Central memory CD4-positive, alpha-beta T cell (primary cell): ENCODE data around the gene METTL1.

ENCODE experiments used
- DNase-seq: peaks from one replicate; pipeline ENCODE4 v3.0.0; 2022

Gene METTL1

DNA sequence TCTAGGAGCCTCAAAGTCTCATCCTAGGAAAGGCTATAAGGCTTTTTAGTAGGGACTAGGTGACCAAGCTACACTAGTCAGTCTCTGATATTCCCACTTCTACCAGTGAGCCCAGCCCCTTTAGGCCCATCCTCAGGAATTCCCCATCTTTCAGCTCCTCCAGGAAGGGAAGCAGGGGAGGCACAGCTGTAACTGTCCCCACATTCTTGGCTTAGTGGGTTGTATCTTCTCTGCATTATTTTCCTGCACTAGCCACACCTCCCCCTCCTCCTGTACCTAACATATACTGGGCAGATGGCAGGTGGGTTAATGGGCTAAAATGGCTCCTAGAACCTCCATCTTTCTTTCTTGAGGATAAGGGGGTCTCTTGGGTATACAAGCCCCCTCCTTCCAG lies 4.6 kb downstream of the METTL1 start:
- DNase-seq = no peak

DNA sequence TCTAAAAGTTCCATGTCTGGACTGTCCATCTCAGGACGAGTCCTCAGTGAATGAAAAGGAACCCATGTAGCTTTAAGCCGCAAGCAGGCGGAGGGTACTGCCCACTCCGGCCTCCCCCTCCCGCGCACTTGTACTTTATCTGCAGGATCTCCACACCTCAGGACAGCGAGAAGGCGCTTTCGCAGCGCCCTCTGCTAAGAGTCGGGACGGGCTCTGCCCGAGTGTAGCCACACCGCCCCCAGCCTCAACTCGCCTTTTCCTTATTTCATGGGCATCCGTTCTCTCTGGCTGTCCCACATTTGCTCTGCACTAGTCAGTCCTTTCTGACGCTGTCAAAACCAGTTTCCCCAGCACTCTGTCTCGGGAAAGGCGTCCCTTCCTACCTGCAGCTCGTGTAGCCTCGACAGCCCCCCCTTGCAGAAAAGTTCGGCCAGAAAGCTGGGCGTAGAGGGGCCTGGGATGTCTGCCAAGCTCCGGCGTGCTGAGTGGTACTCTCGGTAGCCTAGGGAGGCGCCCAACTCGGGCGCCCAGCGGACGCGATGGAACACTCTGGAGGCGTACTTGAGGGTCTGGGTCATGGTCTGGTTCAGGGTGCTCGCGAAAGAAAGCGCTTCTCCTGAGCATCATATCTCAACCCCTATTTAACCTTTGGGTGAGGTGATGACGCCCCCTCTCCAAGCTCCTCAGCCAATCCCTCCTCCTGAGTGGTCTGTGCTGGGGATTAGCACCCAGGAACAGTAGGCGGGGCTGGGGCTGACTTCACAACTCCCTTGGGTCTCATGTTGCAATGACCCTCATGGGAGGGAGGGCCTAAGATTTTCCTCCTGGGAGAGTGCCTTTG lies 5.2 kb downstream of the METTL1 start, which contains the start of gene CYP27B1:
TSS of gene CYP27B1 (minus strand) at position 615 of the 841 bp plus-strand sequence. CDS start at position 578, 37 bp downstream.
- DNase-seq = no peak

DNA sequence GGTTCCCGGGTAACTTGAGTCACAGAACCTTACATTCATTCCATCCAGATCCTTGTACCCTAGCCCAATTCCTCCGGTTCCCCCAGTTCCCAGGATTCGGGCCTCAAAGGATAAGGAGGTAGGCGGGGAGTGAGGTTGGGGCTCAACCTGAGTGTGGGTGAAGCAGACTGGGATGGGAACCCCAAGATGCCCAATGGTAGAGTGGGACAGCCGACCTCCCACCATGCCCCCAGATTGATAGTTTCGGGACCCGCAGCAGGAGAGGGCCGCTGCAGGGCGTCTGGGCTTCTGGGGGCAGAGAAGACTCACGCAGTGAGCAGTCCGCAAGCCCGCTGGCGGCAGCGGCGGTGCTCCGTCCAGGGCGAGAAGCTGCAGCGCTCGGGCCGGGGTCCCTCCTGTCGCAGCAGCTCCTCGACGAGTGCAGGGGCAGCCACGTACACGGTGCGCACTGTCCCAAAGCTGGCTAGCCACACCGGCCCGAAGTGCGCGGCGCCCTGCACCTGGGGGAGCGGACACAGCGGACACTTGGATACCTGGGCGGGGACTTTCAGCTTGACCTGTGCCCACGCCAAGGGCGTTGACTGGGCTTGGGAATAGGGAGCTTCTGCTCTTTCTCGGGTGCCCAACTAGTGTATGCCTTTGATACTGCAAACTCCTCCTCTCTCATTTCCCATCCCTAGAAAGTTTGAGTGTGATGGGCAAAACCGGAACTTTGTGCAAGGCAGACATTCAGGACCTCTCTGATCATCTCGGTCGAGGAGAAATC lies 6.0 kb downstream of the METTL1 start:
- DNase-seq = no peak

DNA sequence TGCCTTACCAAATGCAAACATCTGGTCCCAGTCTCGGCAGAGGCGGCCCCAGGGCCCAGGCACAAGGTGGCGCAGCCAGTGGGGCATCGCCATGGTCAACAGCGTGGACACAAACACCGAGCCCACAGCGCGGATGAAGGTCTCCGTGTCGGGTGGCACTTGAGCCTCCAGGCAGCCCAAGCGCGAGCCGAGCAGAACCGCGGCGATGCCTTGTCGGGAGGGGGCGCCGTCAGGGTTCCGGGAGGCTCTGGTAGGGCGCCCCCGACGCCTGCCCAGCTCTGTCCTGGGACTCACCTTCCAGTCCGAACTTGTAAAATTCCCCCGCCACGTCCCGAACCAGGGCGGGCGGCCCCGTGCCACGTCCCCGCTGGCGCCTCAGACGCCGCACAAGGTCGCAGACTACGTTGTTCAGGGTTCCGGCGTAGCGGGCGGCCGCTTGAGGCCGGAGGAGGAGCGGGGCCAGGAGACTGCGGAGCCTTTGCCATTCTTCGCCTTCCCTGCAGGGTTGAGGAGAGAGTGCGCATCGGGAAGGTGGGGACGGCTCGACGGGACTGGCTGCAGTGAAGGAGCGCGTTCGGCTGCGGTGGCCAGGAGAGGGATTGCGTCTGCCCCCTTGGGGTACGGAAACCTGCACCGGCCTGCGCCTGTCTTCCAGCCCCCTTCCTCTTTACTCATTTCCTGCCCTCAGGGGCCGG lies 6.8 kb downstream of the METTL1 start:
- no peak for DNase-seq

DNA sequence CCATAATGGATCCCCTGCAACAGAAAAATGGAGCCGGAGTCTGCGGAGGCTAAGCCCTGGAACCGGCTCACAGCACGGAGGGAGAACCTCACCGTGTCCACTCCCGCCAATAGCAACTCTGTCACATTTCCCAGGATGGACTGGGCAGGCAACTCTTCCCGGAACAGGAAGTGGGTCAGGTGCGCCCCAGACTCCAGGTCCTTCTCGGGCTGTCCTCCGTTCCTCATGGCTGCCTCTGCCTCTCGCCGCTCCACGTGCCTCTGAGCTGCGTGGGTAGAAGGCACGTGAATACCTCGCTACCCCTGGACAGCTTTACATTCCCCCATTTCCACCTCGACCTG lies 7.3 kb downstream of the METTL1 start:
- no peak for DNase-seq

DNA sequence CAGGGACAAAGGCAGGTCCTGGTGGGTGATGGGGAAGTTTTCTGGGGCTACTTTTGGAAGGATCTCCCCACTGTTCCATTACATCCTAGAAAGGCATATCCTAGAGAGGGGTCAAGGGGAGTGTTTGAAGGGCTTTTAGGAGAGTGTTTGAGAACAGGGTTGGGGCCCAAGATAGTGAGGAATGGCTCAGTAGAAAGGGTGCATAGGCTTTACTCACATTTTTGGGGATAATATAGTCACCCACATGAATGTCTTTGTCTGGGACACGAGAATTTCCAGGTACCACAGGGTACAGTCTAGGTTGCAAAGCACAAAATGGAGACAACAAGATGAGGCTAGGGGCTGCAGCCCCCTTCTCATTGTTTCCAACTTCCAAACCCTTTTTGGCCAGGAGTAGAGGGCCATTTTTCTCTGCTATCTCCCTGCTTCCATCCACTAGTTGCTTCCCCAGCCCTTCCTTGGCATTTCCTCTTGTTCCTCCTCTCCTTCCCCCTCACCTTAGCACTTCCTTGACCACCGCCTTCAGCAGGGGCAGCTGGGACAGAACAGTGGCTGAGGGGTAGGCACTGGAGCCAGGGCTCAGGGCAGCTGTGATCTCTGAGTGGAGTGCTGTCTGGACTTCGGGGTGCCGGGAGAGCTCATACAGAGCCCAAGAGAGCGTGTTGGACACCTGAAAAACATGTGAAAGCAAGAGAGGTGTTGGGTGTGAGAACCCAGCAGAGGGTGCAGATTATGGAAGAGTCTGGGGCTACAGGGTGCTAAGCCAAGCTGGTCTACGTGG lies 7.8 kb downstream of the METTL1 start:
- no peak for DNase-seq

DNA sequence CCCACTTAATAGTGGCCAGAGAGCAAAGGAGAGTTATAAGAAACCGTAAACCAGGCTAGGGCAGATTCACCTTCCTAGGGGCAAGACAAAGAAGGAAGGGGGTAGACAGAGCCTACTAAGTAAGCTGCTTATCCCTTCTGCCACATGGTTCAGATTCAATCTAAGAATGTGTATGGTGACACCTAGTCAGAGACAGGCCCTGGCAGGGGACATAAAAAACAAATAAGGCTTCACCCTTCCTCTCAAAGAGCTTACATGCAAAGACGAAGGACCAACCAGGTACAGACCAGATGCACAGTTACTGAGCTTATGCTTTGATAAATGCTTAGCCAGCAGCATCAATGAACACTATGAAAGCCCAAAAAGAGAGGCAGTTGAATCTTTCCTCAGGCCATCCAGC lies 9.4 kb downstream of the METTL1 start:
- no peak for DNase-seq

DNA sequence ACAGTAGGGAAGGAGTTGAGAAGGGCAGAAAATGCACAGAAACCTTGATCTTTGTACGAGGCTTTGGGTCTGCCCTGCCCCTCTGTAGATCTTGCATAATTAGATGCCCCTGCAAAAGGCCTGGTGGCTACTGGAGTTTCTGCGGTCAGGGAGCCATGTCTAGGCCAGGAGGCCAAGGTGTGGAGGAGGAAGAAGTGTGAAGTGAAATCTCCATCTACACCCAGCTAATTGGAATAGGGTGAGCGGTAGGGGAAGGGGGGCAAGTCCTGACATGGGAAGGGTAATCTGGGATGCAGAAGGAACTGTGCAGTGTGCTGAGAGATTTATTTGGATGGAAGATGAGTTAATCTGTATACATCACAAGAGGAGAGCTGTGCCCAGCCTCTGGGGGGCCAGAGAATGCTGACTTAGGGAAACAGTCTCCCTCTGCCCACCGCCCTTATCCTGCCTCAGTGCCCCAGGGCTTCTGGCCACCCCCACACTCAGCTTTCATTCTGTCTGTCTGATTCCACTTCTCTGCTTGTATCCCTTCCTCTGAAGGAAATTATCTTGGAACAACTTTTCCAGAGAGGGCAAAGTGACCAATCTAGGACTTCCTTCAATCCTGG lies 10.4 kb downstream of the METTL1 start:
- no peak for DNase-seq

DNA sequence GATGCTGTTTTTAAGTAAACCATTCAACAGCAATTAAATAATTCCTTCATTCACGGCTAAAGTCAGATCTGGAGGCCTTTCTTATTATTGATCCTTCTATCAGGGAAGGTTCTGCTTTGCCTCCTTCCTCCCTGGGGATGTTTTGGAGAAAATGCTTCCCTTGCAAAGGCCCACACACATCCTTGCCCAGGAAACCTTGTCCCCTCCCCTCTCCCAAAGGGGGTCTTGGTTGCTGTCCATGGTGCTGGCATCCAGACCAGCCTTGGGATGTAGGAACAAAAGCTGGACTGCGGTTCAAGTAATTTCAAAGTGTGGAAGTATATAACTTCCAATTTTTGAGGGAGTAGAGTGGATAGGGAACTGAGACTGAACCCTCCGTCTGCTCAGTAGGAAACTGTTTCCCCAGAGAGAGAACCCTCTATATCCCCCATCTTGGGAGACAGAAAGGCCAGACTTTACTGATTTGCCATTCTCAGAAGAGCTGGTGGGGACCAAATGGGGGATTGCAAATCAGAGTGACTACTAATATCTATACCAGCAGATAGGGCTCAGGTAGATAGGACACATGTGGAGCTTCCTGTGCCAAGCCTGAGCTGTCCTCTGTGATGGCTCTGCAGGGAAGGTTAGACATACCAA lies 11.4 kb downstream of the METTL1 start:
- no peak for DNase-seq

DNA sequence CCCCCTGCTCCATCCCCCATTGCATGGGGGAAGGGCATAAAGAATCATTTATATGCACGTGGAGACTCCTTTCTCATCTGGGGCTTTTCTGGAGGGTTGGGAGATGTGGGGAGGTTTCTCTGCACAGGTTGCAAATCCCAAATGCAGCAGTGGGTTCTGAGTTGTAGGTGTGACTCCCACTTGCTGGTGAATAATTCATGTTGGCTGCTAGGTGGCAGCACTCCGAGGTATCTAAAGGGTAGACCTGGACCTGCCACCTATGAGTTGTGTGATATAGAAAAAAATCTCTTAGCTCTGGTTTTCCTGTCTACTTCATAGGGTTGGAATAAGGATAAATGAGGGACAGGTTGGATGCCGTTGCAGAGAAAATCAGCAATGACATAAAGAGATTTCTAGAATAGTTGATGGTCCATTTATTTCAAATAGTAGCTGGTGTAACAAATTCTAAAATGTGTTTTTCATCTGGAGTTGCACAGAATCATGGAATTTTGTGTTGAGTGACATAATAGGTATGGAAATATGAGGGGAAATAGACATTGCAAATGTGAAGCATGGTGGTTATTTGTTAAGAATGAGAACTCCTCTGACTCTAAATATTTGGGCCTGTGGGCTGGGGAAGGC lies 12.4 kb downstream of the METTL1 start:
- peak; percentile 47 for DNase-seq

DNA sequence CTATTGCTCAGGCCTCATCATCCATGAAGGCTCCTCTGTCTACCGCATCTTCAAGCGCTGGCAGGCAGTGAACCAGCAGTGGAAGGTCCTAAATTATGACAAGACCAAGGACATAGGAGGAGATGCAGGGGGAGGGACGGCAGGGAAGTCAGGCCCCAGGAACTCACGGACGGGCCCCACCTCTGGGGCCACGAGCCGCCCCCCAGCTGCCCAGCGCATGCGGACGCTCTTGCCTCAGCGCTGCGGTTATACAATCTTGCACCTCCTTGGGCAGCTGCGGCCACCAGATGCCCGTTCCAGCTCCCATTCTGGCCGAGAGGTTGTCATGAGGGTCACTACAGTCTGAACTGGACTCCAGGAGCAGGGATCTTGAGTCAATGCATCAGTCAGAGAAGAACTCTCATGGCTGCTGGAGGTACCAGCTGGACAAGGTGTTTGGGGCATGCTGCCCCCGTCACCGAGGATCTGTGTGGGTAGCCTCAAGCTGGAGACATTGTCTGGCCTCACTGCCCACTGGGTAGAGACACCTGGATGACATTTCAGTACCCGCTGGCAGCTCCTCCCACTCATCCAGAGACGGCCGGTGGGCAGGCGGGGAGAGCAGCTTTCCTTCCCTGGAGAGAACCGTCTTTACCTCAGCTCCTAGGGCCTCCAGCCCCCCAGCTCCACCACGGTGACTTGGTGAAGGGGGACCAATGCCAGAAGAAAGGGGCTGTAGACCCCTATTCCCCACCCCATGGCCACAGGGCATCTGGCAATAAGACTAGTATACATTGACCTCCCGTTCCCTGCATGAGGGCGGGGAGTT lies 13.1 kb downstream of the METTL1 start:
- no peak for DNase-seq

DNA sequence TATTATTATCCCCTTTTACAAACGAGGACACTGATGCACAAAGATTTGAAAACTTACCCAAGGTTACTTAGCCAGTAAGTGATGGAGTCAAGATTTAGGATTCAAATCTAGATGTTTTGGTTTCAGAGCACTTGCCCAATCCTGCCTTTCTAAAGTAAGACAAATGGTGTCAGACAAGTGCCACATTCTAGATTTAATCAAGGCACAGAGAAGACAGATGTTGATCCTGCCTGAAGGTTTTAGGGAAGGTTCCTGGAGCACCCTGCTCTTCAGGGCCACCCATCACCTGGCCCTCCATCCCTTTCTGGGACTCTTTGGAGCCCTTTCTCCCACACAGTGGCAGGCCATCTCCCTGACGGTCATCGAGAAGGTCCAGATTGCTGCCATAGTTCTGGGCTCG lies 14.1 kb downstream of the METTL1 start:
- DNase-seq = no peak

DNA sequence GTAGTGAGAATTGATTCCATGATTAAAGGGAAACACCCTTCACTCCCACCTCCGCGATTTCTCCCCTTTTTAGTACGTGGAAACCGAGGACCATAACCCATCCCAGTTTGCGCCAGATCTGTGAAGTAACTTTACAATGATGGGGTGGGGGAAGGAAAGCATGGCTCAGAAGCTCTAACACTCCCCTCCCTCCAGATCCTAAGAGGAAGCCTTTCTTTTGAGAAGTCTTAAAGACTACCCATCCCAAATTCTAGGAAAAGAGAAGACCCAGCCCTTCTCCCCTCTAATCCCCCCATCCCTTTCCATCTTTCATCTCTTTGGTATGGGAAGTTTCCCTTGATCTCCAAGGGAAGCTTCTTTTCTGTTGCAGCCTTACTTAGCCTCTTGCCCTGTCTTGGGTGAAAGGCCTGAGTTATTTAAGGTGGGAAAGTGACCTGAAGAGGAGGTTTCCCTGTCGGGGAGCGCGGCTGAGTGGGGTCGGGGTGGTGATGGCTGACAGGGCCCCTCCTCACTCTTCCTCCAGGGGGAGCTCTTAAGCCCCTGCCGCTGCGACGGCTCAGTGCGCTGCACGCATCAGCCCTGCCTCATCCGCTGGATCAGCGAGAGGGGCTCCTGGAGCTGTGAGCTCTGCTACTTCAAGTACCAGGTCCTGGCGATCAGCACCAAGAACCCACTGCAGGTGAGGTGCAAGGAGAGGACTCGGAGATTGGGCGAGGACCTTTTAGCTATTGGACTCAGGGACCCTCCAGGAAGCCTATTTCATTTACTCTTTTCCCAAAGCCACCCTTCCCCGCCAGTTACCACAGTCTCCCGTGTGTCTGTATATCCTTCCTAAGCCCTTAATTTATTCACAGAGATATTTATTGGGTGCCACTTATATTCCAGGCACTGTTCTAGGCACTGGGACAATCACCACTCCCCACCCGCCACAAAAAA lies 15.2 kb downstream of the METTL1 start:
- peak; percentile 66 for DNase-seq

DNA sequence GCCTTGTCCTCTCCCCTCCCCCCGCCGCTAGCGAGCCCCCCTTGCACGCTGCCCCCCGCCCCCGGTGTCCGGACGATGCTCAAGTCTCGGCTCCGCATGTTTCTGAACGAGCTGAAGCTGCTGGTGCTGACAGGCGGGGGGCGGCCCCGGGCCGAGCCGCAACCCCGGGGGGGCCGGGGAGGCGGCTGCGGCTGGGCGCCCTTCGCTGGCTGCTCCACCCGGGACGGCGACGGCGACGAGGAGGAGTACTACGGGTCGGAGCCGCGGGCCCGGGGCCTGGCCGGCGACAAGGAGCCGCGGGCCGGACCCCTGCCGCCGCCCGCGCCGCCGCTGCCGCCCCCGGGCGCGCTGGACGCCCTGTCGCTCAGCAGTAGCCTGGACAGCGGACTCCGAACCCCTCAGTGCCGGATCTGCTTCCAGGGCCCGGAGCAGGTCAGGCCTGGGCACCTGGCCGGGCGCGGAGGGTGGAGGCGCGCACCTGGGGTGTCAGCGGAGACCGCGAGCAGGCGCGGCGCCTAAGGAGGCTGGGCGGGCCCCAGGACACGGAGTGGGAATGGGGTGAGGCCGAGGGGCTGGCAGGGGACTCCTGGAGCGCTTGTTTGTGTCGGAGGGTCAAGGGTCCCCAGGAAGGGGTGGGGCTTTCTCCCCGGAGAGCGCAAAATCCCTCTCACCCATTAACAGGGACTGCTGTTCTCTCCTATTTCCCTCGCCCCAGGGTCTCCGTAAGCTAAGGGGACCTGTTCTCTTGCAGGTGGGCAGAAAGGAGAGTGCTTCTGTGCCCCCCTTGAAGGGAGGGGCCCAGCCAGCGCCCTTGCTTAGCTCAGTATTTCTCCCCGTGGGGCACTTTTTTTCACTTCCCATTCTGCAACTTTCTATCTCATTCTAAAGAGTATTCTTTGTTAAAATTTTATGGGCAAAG lies 16.2 kb downstream of the METTL1 start:
- peak; percentile 51 for DNase-seq

DNA sequence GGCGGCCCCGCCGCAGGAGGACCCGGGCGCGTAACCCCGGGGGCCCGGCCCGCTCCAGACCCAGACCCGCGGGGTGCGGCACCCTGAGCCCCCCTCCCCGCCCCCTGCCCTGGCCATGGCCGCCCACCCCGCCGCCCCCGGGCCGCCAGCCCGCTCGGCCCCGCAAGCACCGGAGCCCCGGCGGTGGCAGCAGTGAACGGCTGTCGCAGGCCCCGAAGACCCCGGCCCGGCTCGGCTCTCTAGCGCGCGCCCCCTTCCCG lies 16.8 kb downstream of the METTL1 start:
- DNase-seq = no peak

DNA sequence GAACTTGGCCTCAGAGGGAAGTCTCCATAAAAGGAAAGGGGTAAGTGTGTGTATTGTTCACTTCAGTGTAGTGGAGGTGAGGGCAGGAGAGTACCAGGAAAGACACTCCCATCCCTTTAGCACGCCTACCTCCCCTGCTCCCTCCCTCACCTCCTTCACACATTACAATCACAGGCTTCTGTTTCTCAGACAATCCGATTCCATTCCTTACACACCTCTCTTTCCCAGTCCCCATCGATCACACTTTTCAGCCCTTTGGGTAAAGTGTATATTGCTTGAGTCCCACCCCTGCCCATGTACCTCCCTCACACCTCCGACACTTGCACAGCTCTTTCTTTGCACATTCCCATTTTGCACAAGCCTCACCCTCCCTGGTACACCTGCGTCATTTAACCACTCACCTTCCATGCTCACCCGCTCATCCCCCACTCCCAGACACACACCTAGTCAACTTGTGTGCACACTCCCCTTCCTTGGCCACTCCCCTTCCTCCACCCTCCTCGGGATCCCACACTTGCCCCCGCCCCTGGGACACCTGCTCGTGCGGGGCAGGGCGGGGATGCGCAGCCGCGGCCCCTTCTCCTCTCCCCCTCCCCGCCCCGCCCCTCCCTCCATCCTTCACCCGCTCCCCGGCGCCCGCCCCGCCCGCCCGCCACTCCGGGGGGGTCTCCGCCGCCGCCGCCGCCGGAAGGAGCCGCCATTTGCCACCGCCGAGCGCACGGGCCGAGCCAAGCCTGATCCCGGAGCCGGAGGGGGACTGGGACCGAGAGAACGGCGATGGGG lies 17.3 kb downstream of the METTL1 start, which contains the start of gene MARCHF9:
TSS of gene MARCHF9 (plus strand) at position 693 of the 783 bp plus-strand sequence. CDS start 426 bp downstream, outside the sequence.
- DNase-seq = peak; percentile 86

DNA sequence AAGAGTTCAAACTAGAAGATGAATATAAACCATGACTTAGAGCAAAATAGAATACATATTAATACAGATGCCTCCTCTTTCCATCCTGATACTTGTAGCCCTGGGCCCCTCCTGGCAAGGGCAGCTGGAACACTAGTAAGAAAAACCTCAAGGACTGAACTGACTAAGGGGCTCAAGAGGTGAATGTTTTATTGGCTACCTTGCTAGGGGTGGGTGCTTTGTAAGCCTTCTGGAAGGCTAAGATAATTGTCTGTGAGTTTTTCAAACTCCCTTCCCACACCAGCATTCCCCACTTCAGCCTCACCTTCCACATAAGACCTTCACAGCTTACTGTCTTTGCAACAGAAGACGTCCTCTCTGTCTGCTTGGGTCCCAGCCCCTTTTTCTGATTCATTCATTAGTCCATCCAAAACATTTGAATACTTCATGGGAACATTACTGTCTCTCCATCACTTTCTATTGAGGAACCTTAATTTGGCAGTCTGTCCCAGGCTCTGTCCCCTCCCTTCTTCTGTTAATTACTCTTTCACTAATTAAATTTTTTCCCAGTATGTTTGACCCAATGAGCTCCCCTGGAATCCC lies 18.1 kb downstream of the METTL1 start:
- DNase-seq = no peak
